BJ (cell line): ENCODE results near the gene FAM240B. TPM values are rescaled to one million over a fixed set of nuclear protein-coding genes. Genes with fewer than 3 reads are reported as not detected.

Experiments
- CTCF ChIA-PET: fragments of 350-600 bp; formaldehyde crosslinking; extraction: SDS; loops from one replicate; lab custom pipeline; 2021; ENCODE audit warnings: antibody characterized with exemption, inconsistent platforms; lab: Yijun Ruan, JAX
- POLR2A ChIA-PET: fragments of 300-600 bp; sonication (Branson Sonifier 250); formaldehyde crosslinking; extraction: SDS; loops from one replicate; lab custom pipeline; 2021; ENCODE audit warnings: antibody characterized with exemption; lab: Charles Lee
- DNase-seq: peaks from one replicate; pipeline ENCODE4 v3.0.0-alpha.2; 2011; ENCODE audit warnings: low read depth
- H3K27me3 ChIP-seq: 2 replicates; pipeline ENCODE4 v1.6.0; 2011; ENCODE audit warnings: low read length; ENCODE audit not compliant: control insufficient read depth, insufficient read depth
- H3K36me3 ChIP-seq: 2 replicates; pipeline ENCODE4 v1.5.1; 2011; ENCODE audit warnings: low read length; ENCODE audit not compliant: control insufficient read depth, insufficient read depth
- H3K4me3 ChIP-seq: 2 replicates; pipeline ENCODE4 v1.5.1; 2011; ENCODE audit warnings: low read depth, mild to moderate bottlenecking, control low read depth, low read length
- polyA plus RNA-seq: library from polyadenylated mRNA; depleted of rRNA; stranded (reverse); fragments of >200 nt; gene quantifications from 2 replicates; pipeline ENCODE4 v1.2.3, GENCODE V29; 2011
- TF ChIP-seq, protein P1 (sequence below): IDR thresholded peaks from 2 replicates; pipeline ENCODE4 v1.5.1; 2011; ENCODE audit warnings: low read depth, mild to moderate bottlenecking, control low read depth, inconsistent platforms, low read length, moderate library complexity; ENCODE audit not compliant: insufficient read depth

The FAM240B gene
- polyA plus RNA-seq, 1 experiment: not detected

DNA sequence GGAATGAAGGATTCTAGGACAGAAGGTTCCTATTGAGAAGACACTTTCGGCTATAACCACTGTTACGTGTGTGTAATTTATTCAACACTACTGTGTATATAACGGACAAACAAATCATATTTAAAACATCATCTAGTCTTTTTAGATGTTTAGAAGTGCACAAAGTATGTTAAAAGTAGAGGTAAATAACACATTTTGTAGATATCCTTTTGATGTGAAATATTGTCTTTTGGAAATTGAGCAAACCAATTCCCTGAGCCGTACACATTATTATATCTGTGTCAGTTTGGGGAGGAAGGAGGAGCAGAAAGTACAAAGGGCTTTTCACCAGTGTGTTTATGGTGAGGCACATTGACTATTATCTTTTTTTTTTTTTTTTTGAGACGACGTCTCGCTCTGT lies 60.4 kb downstream of the FAM240B start:
- ChIA-PET CTCF (interaction anchor here (1.4 kb wide), 1 partner anchor 12 kb away, joined by 4 read pairs; no protein-coding TSS in a partner anchor), POLR2A (no interaction called here)
- no peaks in the 10 kb centered on the region for H3K27me3 ChIP-seq
- no peak overlapping the region for H3K4me3 ChIP-seq
- no peak for DNase-seq
- TF ChIP-seq, protein P1, sequence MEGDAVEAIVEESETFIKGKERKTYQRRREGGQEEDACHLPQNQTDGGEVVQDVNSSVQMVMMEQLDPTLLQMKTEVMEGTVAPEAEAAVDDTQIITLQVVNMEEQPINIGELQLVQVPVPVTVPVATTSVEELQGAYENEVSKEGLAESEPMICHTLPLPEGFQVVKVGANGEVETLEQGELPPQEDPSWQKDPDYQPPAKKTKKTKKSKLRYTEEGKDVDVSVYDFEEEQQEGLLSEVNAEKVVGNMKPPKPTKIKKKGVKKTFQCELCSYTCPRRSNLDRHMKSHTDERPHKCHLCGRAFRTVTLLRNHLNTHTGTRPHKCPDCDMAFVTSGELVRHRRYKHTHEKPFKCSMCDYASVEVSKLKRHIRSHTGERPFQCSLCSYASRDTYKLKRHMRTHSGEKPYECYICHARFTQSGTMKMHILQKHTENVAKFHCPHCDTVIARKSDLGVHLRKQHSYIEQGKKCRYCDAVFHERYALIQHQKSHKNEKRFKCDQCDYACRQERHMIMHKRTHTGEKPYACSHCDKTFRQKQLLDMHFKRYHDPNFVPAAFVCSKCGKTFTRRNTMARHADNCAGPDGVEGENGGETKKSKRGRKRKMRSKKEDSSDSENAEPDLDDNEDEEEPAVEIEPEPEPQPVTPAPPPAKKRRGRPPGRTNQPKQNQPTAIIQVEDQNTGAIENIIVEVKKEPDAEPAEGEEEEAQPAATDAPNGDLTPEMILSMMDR: no peak
- no peaks in the 10 kb centered on the region for H3K36me3 ChIP-seq

DNA sequence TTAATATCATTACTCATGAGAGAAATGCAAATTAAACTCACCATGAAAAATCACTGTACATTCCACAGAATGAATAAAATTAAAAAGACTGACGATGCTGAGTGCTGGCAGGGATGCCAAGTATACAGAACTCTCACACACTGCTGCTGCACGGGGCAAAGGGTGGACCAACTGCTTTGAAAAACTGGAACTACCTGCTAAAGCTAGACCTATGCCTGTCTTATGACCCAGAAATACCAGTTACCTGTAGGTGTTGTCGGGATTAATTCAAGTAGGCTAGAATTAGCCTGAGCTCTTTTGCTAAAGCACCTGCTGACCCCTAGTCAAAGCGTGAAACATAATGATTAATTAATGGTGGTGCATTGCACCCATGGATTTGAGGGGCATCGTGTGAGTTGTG lies 63.0 kb downstream of the FAM240B start:
- no peak for DNase-seq
- no peak overlapping the region for H3K4me3 ChIP-seq
- TF ChIP-seq, protein P1: no peak
- ChIA-PET POLR2A (no interaction called here), CTCF (no interaction called here)
- no peaks in the 10 kb centered on the region for H3K36me3 ChIP-seq
- H3K27me3 ChIP-seq: no peaks in the 10 kb centered on the region

DNA sequence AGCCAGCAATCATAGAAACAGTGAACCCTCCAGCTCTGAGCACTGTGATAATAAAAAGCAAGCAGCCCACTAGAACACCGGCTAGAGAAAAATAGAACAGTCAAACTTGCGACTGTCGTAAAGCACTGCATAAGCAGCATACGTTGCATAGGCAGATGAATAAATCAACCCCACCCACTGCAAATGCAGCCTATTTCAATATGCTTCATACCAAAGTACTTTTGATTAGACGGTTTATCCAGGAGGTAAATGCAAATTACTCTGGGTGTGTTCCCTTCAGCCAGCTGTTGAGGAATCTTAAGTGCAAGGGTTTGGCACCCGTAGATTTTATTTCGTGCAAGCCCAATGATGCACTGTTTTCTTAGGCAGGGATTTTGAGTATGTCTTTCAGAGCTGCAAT lies 67.4 kb downstream of the FAM240B start:
- ChIA-PET POLR2A (no interaction called here), CTCF (interaction anchor here (0.8 to 1.1 kb wide), 2 partner anchors 9 to 11 kb away, joined by 3 read pairs; no protein-coding TSS in a partner anchor)

DNA sequence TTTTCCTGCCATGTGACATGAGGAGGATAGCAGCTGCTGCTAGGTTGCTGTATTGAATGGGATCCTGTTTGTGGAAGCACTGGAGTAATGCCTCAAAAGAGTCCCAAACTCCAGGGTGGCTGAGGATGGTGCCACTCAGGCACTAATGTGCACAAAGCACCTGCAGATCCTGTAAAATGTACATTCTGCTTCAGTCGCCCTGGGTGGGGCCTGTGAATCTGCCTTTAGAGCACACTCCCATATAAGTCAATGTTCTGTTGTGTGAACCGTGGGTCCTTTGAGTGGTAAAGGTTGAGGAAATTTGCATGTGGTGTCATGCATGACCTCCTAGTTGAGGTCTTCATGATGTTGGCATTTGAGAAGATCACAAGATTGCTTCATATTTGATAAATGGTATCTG lies 67.9 kb downstream of the FAM240B start:
- TF ChIP-seq, protein P1: no peak
- no peak for DNase-seq
- POLR2A ChIA-PET: no interaction called here

More for the DNA sequence above, 67.4 kb downstream of the FAM240B start:
- Histone ChIP-seq H3K4me3 (no peak overlapping the region), H3K36me3 (no peaks in the 10 kb centered on the region), H3K27me3 (no peaks in the 10 kb centered on the region; the same call in 1 of the 2 replicates)
- TF ChIP-seq, protein P1: no peak
- DNase-seq: no peak

DNA sequence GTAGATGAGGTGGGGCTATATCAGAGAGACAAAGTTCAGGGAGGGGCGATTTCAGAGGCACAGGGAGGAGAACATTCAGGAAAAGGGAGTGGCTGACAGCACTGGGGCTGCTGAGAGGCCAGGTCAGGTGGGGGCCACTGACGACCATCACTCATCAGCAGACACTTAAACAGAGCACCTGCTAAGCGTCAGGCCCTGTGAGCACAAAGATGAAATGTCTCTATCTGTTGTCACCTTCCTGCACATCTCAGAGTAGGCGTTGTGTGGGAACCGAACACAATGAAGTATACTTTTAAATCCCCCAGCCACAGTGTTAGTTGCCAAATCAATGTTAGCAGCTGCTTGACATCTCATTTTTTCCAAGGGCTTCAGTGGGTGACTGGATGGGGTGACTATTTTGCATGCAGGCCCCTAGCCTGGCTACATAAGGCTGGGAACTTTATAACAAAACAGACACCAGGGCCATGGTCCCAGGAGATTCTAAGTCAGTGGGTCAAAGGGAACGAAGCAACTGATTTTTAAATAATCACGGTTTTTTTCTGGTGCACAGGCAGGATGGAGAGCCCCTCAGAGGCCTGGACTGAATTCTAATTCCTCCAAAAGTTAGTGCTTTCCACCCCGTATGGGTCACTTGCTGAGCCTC lies 68.4 kb downstream of the FAM240B start:
- ChIA-PET POLR2A (no interaction called here), CTCF (interaction anchor here (1.1 kb wide), 1 partner anchor 10 kb away, joined by 3 read pairs; no protein-coding TSS in a partner anchor)
- TF ChIP-seq, protein P1: no peak
- no peaks in the 10 kb centered on the region for H3K36me3 ChIP-seq
- no peaks in the 10 kb centered on the region; the same call in 1 of the 2 replicates for H3K27me3 ChIP-seq
- H3K4me3 ChIP-seq: no peak overlapping the region
- no peak for DNase-seq

More for the DNA sequence above, 67.9 kb downstream of the FAM240B start:
- CTCF ChIA-PET: interaction anchor here (0.8 to 1.1 kb wide), 2 partner anchors 9 to 11 kb away, joined by 3 read pairs; no protein-coding TSS in a partner anchor
- H3K36me3 ChIP-seq: no peaks in the 10 kb centered on the region
- H3K4me3 ChIP-seq: no peak overlapping the region
- no peaks in the 10 kb centered on the region; the same call in 1 of the 2 replicates for H3K27me3 ChIP-seq
